Measurements from ENCODE around the gene FOXRED1.
A peak's percentile ranks its signal among the peaks of the same experiment; 100 is the strongest.
"Not testable (repeated sequence)": the region's sequence is repeated elsewhere in the genome, so short reads cannot be mapped to it uniquely, and the experiment has no call there.

Gene FOXRED1

GRCh38 chr11:126231725-126232459, 37.1 kb upstream of the FOXRED1 start:
- H3K4me3 ChIP-seq (replicated peaks in 1 of 2; ENCODE audit: low read depth in 2 of 2, low read length in 2 of 2) = no peak overlapping the region
- no peak for TF ChIP-seq CTCF (IDR thresholded peaks at IDR 0.05; ENCODE audit: low read depth, low read length)
- DNase-seq (ENCODE audit: low read depth in 2 of 2) = peak; percentile 70 to 91

GRCh38 chr11:126232683-126233082, 36.3 kb upstream of the FOXRED1 start:
- no peak for DNase-seq (ENCODE audit: low read depth in 2 of 2)
- TF ChIP-seq CTCF (IDR thresholded peaks at IDR 0.05; ENCODE audit: low read depth, low read length) = no peak

GRCh38 chr11:126233391-126233790, 35.6 kb upstream of the FOXRED1 start:
- DNase-seq (ENCODE audit: low read depth in 2 of 2) = peak in 1 of 2 donors; percentile 52
- no peak overlapping the region for H3K4me3 ChIP-seq (replicated peaks in 1 of 2; ENCODE audit: low read depth in 2 of 2, low read length in 2 of 2)
- TF ChIP-seq CTCF (IDR thresholded peaks at IDR 0.05; ENCODE audit: low read depth, low read length) = no peak

More at GRCh38 chr11:126232683-126233082, 36.3 kb upstream of the FOXRED1 start:
- no peak overlapping the region for H3K4me3 ChIP-seq (replicated peaks in 1 of 2; ENCODE audit: low read depth in 2 of 2, low read length in 2 of 2)

GRCh38 chr11:126246636-126247035, 22.3 kb upstream of the FOXRED1 start:
- H3K4me3 ChIP-seq (replicated peaks in 1 of 2; ENCODE audit: low read depth in 2 of 2, low read length in 2 of 2) = no peak overlapping the region
- peak; percentile 45 to 67 for DNase-seq (ENCODE audit: low read depth in 2 of 2)
- TF ChIP-seq CTCF (IDR thresholded peaks at IDR 0.05; ENCODE audit: low read depth, low read length) = no peak

- TF ChIP-seq CTCF (IDR thresholded peaks at IDR 0.05; ENCODE audit: low read depth, low read length) = no peak
- no peak overlapping the region for H3K4me3 ChIP-seq (replicated peaks in 1 of 2; ENCODE audit: low read depth in 2 of 2, low read length in 2 of 2)
- no peak for DNase-seq (ENCODE audit: low read depth in 2 of 2)
Observed at GRCh38 chr11:126253265-126253664, 15.7 kb upstream of the FOXRED1 start.

- H3K4me3 ChIP-seq (replicated peaks in 1 of 2; ENCODE audit: low read depth in 2 of 2, low read length in 2 of 2) = no peak overlapping the region
- no peak for DNase-seq (ENCODE audit: low read depth in 2 of 2)
- no peak for TF ChIP-seq CTCF (IDR thresholded peaks at IDR 0.05; ENCODE audit: low read depth, low read length)
Observed at GRCh38 chr11:126254819-126255218, 14.1 kb upstream of the FOXRED1 start.

- H3K4me3 ChIP-seq (replicated peaks in 1 of 2; ENCODE audit: low read depth in 2 of 2, low read length in 2 of 2); DNase-seq (ENCODE audit: low read depth in 2 of 2): not testable (repeated sequence)
Observed at GRCh38 chr11:126255507-126255906, 13.4 kb upstream of the FOXRED1 start.

Data from cardiac fibroblast (primary cell).